Tibial nerve (tissue), 4 donors: ENCODE measurements around the gene TOR1AIP2. TPM values are rescaled to one million over a fixed set of nuclear protein-coding genes. Genes with fewer than 3 reads are reported as not detected.

Experiments used
- DNase-seq, 2 donors: peaks; one replicate each; pipeline ENCODE4 v3.0.0-alpha.2; 2019; ENCODE audit warnings: low spot score in 2 of 2
- H3K27ac ChIP-seq, 4 donors: fragments of 200-600 bp; sonication (generic) in 3 of 4; one replicate each; pipeline ENCODE4 v1.5.1; 2017 to 2019; ENCODE audit warnings: mild to moderate bottlenecking in 1 of 4
- H3K27me3 ChIP-seq, 2 donors: fragments of 200-600 bp; sonication (generic) in 1 of 2; one replicate each; pipeline versions ENCODE4 v1.5.1 to v1.6.0; 2017 to 2019
- H3K36me3 ChIP-seq, 3 donors: fragments of 200-600 bp; sonication (generic); one replicate each; pipeline ENCODE4 v1.5.1; 2018 to 2019
- H3K4me1 ChIP-seq, 4 donors: fragments of 200-600 bp; sonication (generic) in 3 of 4; one replicate each; pipeline ENCODE4 v1.5.1; 2017 to 2019
- H3K4me3 ChIP-seq, 4 donors: fragments of 200-600 bp; sonication (generic) in 3 of 4; one replicate each; pipeline ENCODE4 v1.5.1; 2017 to 2019; ENCODE audit warnings: mild to moderate bottlenecking in 1 of 4, moderate library complexity in 1 of 4
- H3K9me3 ChIP-seq, 4 donors: fragments of 200-600 bp; sonication (generic) in 3 of 4; one replicate each; pipeline ENCODE4 v1.5.1; 2017 to 2019
- CTCF ChIP-seq, 5 experiments: fragments of 200-600 bp in 3 of 5; fragments of 450-650 bp in 2 of 5; sonication (generic) in 3 of 5; IDR thresholded peaks; one replicate each; pipeline ENCODE4 v1.5.1; 2016 to 2019; ENCODE audit warnings: antibody characterized with exemption in 5 of 5, mild to moderate bottlenecking in 3 of 5, moderate library complexity in 2 of 5
- EP300 ChIP-seq, 2 donors: sonication (generic); formaldehyde crosslinking; IDR thresholded peaks; one replicate each; pipeline ENCODE4 v1.6.1; 2017; ENCODE audit warnings: antibody characterized with exemption in 2 of 2, mild to moderate bottlenecking in 1 of 2
- POLR2A ChIP-seq, 2 donors: fragments of 450-650 bp; IDR thresholded peaks; one replicate each; pipeline ENCODE4 v1.6.1; 2017; ENCODE audit warnings: antibody characterized with exemption in 2 of 2, mild to moderate bottlenecking in 2 of 2, moderate library complexity in 2 of 2
- WGBS, 2 donors: methylation state at CpG; one replicate each; pipeline ENCODE4 v1.1.5; 2018; 5-methylcytosine and 5-hydroxymethylcytosine counted together
- total RNA-seq, 4 donors: library from RNA; depleted of rRNA; stranded (reverse); fragments of >200 nt; gene quantifications; one replicate each; pipeline ENCODE4 v1.1.0, GENCODE V29; 2016

TOR1AIP2 gene
- total RNA-seq, 4 donors from 2014 or later = 55.7 to 77.5 (median 59.0) TPM

- WGBS, 2 donors = 46 to 48% methylated on average over 4 of the region's 4 CpGs
- TF ChIP-seq POLR2A (IDR thresholded peaks at IDR 0.05) (no peak), CTCF (IDR thresholded peaks at IDR 0.05) (no peak), EP300 (IDR thresholded peaks at IDR 0.05) (no peak)
- Histone ChIP-seq H3K27me3 (no peaks in the 10 kb centered on the region), H3K4me3 (no peak overlapping the region), H3K27ac (no peak overlapping the region), H3K36me3 (no peaks in the 10 kb centered on the region), H3K4me1 (no peaks in the 10 kb centered on the region), H3K9me3 (no peaks in the 10 kb centered on the region)
- DNase-seq = no peak
Measured at GRCh38 chr1:179794669-179795068, 82.9 kb downstream of the TOR1AIP2 start.

GRCh38 chr1:179794146-179794545, 83.5 kb downstream of the TOR1AIP2 start:
- 96 to 97% methylated on average over 1 of the region's 1 CpG for WGBS, 2 donors
- DNase-seq = no peak

GRCh38 chr1:179793281-179793680, 84.3 kb downstream of the TOR1AIP2 start:
- Histone ChIP-seq H3K27ac (no peak overlapping the region), H3K4me3 (no peak overlapping the region), H3K9me3 (no peaks in the 10 kb centered on the region), H3K36me3 (no peaks in the 10 kb centered on the region), H3K27me3 (no peaks in the 10 kb centered on the region), H3K4me1 (no peaks in the 10 kb centered on the region)
- TF ChIP-seq POLR2A (IDR thresholded peaks at IDR 0.05) (no peak), CTCF (IDR thresholded peaks at IDR 0.05) (no peak), EP300 (IDR thresholded peaks at IDR 0.05) (no peak)
- DNase-seq = no peak
- 89 to 92% methylated on average over 4 of the region's 4 CpGs for WGBS, 2 donors

More at GRCh38 chr1:179794146-179794545, 83.5 kb downstream of the TOR1AIP2 start:
- Histone ChIP-seq H3K27me3 (no peaks in the 10 kb centered on the region), H3K4me3 (no peak overlapping the region), H3K9me3 (no peaks in the 10 kb centered on the region), H3K27ac (no peak overlapping the region), H3K36me3 (no peaks in the 10 kb centered on the region), H3K4me1 (no peaks in the 10 kb centered on the region)
- no peak for TF ChIP-seq EP300 (IDR thresholded peaks at IDR 0.05)
- no peak for TF ChIP-seq POLR2A (IDR thresholded peaks at IDR 0.05)
- no peak for TF ChIP-seq CTCF (IDR thresholded peaks at IDR 0.05)

Other genes with a start within 250 kb of the TOR1AIP2 start
- under 1 TPM in 1 of 4 donors, not detected in 3; 0.44 TPM for gene FAM163A, start 134.5 kb downstream of the TOR1AIP2 start, total RNA-seq
- 10 to 100 TPM; 43.5 to 85.9 (median 60.1) TPM for gene TOR1AIP1, start 4.5 kb upstream of the TOR1AIP2 start, total RNA-seq
- gene CEP350, start 77.0 kb upstream of the TOR1AIP2 start, total RNA-seq = 100 to 1,000 TPM in 2 of 4 donors, 10 to 100 TPM in 2; 82.6 to 112 (median 94.9) TPM